GM23338 (cell line): Measurements from ENCODE around the gene SLC25A26. TPM values are rescaled to one million over a fixed set of nuclear protein-coding genes. Genes with fewer than 3 reads are reported as not detected.

Experiments used
- ATAC-seq: fragments of 200-7000 bp; cut with Tn5 transposase; 3 replicates; pipeline ENCODE4 v1.9.1; 2020
- DNase-seq: peaks from one replicate; pipeline ENCODE4 v3.0.0-alpha.2; 2015; ENCODE audit warnings: low spot score
- H2AFZ ChIP-seq: fragments of 200-600 bp; sonication (generic); 2 replicates; pipeline ENCODE4 v1.8.0; 2016; ENCODE audit warnings: antibody characterized with exemption, mild to moderate bottlenecking, moderate library complexity
- H3F3A ChIP-seq: fragments of 200-600 bp; sonication (generic); replicated peaks from 2 replicates; pipeline ENCODE4 v1.8.0; 2017; ENCODE audit warnings: antibody characterized with exemption, mixed run types, low read depth
- H3K27ac ChIP-seq: fragments of 200-600 bp; sonication (generic); 2 replicates; pipeline ENCODE4 v1.6.1; 2016; ENCODE audit warnings: low read depth
- H3K27me3 ChIP-seq: fragments of 200-600 bp; sonication (generic); 2 replicates; pipeline ENCODE4 v1.8.0; 2016; ENCODE audit warnings: mild to moderate bottlenecking, mixed run types, moderate library complexity; ENCODE audit not compliant: insufficient read depth
- H3K36me3 ChIP-seq: fragments of 200-600 bp; sonication (generic); 2 replicates; pipeline ENCODE4 v1.8.0; 2016; ENCODE audit warnings: mild to moderate bottlenecking; ENCODE audit not compliant: insufficient read depth
- H3K4me1 ChIP-seq: fragments of 200-600 bp; sonication (generic); 2 replicates; pipeline ENCODE4 v1.8.0; 2016; ENCODE audit warnings: mild to moderate bottlenecking, moderate library complexity; ENCODE audit not compliant: insufficient read depth
- H3K4me2 ChIP-seq: fragments of 200-600 bp; sonication (generic); 2 replicates; pipeline ENCODE4 v1.7.1; 2017; ENCODE audit warnings: mixed run types
- H3K4me3 ChIP-seq: fragments of 200-600 bp; sonication (generic); 2 replicates; pipeline ENCODE4 v1.6.1; 2016; ENCODE audit warnings: mixed run types
- H3K79me2 ChIP-seq: fragments of 200-600 bp; sonication (generic); replicated peaks from 2 replicates; pipeline ENCODE4 v1.8.0; 2017; ENCODE audit warnings: mild to moderate bottlenecking; ENCODE audit not compliant: insufficient read depth
- H3K9me2 ChIP-seq: fragments of 200-600 bp; sonication (generic); 2 replicates; pipeline ENCODE4 v1.8.0; 2017; ENCODE audit not compliant: insufficient read depth
- H4K20me1 ChIP-seq: fragments of 200-600 bp; sonication (generic); replicated peaks from 2 replicates; pipeline ENCODE4 v1.8.0; 2017; ENCODE audit warnings: mild to moderate bottlenecking; ENCODE audit not compliant: insufficient read depth
- H3K27ac Mint-ChIP-seq: 2 replicates; pipeline ENCODE4 v1.8.0; 2020; ENCODE audit warnings: inconsistent platforms, mild to moderate bottlenecking, moderate library complexity, mixed read lengths
- H3K27me3 Mint-ChIP-seq: 3 replicates; pipeline ENCODE4 v1.8.0; 2022; ENCODE audit warnings: low read depth, mild to moderate bottlenecking, moderate library complexity, mixed read lengths, inconsistent platforms; ENCODE audit not compliant: insufficient read depth, poor library complexity
- H3K36me3 Mint-ChIP-seq: 3 replicates; pipeline ENCODE4 v1.8.0; 2021; ENCODE audit warnings: low read depth, mild to moderate bottlenecking, inconsistent platforms, moderate library complexity, mixed read lengths
- H3K4me1 Mint-ChIP-seq: 3 replicates; pipeline ENCODE4 v1.8.0; 2020; ENCODE audit warnings: mild to moderate bottlenecking, inconsistent platforms, mixed read lengths
- H3K4me3 Mint-ChIP-seq: 3 replicates; pipeline ENCODE4 v1.8.0; 2021; ENCODE audit warnings: moderate library complexity, mild to moderate bottlenecking, inconsistent platforms, mixed read lengths
- H3K9me3 Mint-ChIP-seq: 3 replicates; pipeline ENCODE4 v1.8.0; 2020; ENCODE audit warnings: moderate library complexity, mild to moderate bottlenecking, inconsistent platforms, mixed read lengths
- CREB1 ChIP-seq: fragments of 250-450 bp; sonication (Bioruptor Pico); IDR thresholded peaks from 2 replicates; pipeline ENCODE4 v1.5.0; 2020; ENCODE audit warnings: low read depth, mild to moderate bottlenecking, moderate library complexity
- CTCF ChIP-seq, 2 experiments: fragments of 200-600 bp in 1 of 2; sonication (generic) in 1 of 2; conservative IDR thresholded peaks; 2 replicates each; pipeline versions ENCODE4 v1.5.1 to v1.6.1; 2016 to 2017; ENCODE audit warnings: antibody characterized with exemption in 2 of 2, low read depth in 2 of 2, mild to moderate bottlenecking in 2 of 2, moderate library complexity in 1 of 2
- ETS1 ChIP-seq: IDR thresholded peaks from 2 replicates; pipeline ENCODE4 v1.6.1; 2016; ENCODE audit warnings: antibody characterized with exemption
- EZH2 ChIP-seq: fragments of 200-600 bp; sonication (generic); IDR thresholded peaks from one replicate; pipeline ENCODE4 v1.8.0; 2017; ENCODE audit warnings: antibody characterized with exemption, mild to moderate bottlenecking, low read depth; ENCODE audit not compliant: unreplicated experiment
- EZH2phosphoT487 ChIP-seq: fragments of 200-600 bp; sonication (generic); IDR thresholded peaks from one replicate; pipeline ENCODE4 v1.8.1; 2018; ENCODE audit warnings: antibody characterized with exemption; ENCODE audit not compliant: unreplicated experiment
- JUNB ChIP-seq: IDR thresholded peaks from one replicate; pipeline ENCODE4 v1.6.1; 2016; ENCODE audit warnings: antibody characterized with exemption; ENCODE audit not compliant: unreplicated experiment
- NANOG ChIP-seq: IDR thresholded peaks from 2 replicates; pipeline ENCODE4 v1.6.1; 2016; ENCODE audit warnings: antibody characterized with exemption, borderline replicate concordance
- POLR2AphosphoS5 ChIP-seq: IDR thresholded peaks from 2 replicates; pipeline ENCODE4 v1.6.1; 2016; ENCODE audit warnings: antibody characterized with exemption, low read depth
- REST ChIP-seq: IDR thresholded peaks from one replicate; pipeline ENCODE4 v1.6.1; 2018; ENCODE audit warnings: antibody characterized with exemption; ENCODE audit not compliant: unreplicated experiment
- STAT1 ChIP-seq: IDR thresholded peaks from one replicate; pipeline ENCODE4 v1.6.1; 2016; ENCODE audit warnings: antibody characterized with exemption; ENCODE audit not compliant: unreplicated experiment
- ZNF114 ChIP-seq: fragments of 250-450 bp; sonication (Bioruptor Pico); IDR thresholded peaks from 2 replicates; pipeline ENCODE4 v1.5.0; 2020; ENCODE audit warnings: mild to moderate bottlenecking, moderate library complexity
- ZNF331 ChIP-seq: fragments of 250-450 bp; sonication (Bioruptor Pico); IDR thresholded peaks from 2 replicates; pipeline ENCODE4 v1.5.0; 2020; ENCODE audit warnings: low read depth, mild to moderate bottlenecking, moderate library complexity
- ZNF462 ChIP-seq: fragments of 250-450 bp; sonication (Bioruptor Pico); IDR thresholded peaks from 2 replicates; pipeline ENCODE4 v1.5.0; 2020; ENCODE audit warnings: mild to moderate bottlenecking, moderate library complexity
- polyA plus RNA-seq: library from polyadenylated mRNA; unstranded; fragments of >200 nt; fragmentation: Nextera tagmentation; extraction: Ambion mirVana; gene quantifications from 2 replicates; pipeline ENCODE4 v1.2.1, GENCODE V29; 2016
- total RNA-seq: library from RNA; depleted of rRNA; stranded (reverse); fragments of >200 nt; shearing (Covaris generic); gene quantifications from 2 replicates; pipeline ENCODE4 v1.2.3, GENCODE V29; 2014

SLC25A26 gene
- total and polyA plus RNA-seq, 2 experiments from 2014 or later, result 24.8 to 40.2 TPM

GRCh38 chr3:66397745-66398144 is 176.9 kb downstream of the SLC25A26 start:
- Histone ChIP-seq H3K79me2 (peaks cover 19% of the 10 kb centered on the region), H3K27ac (no peak overlapping the region), H3K9me2 (no peaks in the 10 kb centered on the region; the same call in 1 of the 2 replicates), H3K4me3 (no peak overlapping the region), H3K4me2 (no peak overlapping the region), H4K20me1 (peaks cover 20% of the 10 kb centered on the region), H3K36me3 (peaks cover 28% of the 10 kb centered on the region), H3F3A (no peaks in the 10 kb centered on the region), H2AFZ (no peak overlapping the region), H3K27me3 (no peaks in the 10 kb centered on the region), H3K4me1 (peaks cover 11% of the 10 kb centered on the region)
- H3K4me3 Mint-ChIP-seq, result no peak overlapping the region
- no peak for ATAC-seq
- H3K4me1 Mint-ChIP-seq, result peaks cover 35% of the 10 kb centered on the region
- DNase-seq, result no peak
- H3K27ac Mint-ChIP-seq, result peak overlapping the region; percentile 85; the same call in 1 of the 2 replicates
- peaks cover 97% of the 10 kb centered on the region for H3K36me3 Mint-ChIP-seq
- no peaks in the 10 kb centered on the region for H3K9me3 Mint-ChIP-seq
- H3K27me3 Mint-ChIP-seq, result peaks cover 27% of the 10 kb centered on the region
- no peak for TF ChIP-seq ZNF331 (CRISPR knock-in tag)
- no peak for TF ChIP-seq STAT1
- TF ChIP-seq REST, result no peak
- TF ChIP-seq NANOG, result no peak
- TF ChIP-seq ZNF114 (CRISPR knock-in tag), result no peak
- no peak for TF ChIP-seq ETS1
- TF ChIP-seq POLR2AphosphoS5, result no peak
- no peak for TF ChIP-seq ZNF462 (CRISPR knock-in tag)
- no peak for TF ChIP-seq EZH2
- TF ChIP-seq CREB1 (CRISPR knock-in tag), result no peak
- no peak for TF ChIP-seq CTCF (conservative IDR thresholded peaks at IDR 0.05; ENCODE audit: low read depth in 2 of 2)
- TF ChIP-seq JUNB, result no peak
- TF ChIP-seq EZH2phosphoT487, result no peak
